GM18951 (cell line): Measurements from ENCODE around the gene DOK6.
"Not testable (repeated sequence)": the region's sequence is repeated elsewhere in the genome, so short reads cannot be mapped to it uniquely, and the experiment has no call there.

Experiments
- POLR2A ChIP-seq: IDR thresholded peaks from 4 replicates; pipeline ENCODE4 v1.6.1; 2011; ENCODE audit warnings: mild to moderate bottlenecking; ENCODE audit not compliant: insufficient read length, insufficient read depth; ENCODE audit errors: extremely low read depth
- in situ Hi-C: fragments of 300-500 bp; cut with MboI; formaldehyde crosslinking; loops from one replicate; pipeline ENCODE4 v1.12.0; 2022; ENCODE audit warnings: low sequenced_read_pairs, mixed read lengths, inconsistent platforms; ENCODE audit not compliant: unreplicated experiment

Gene DOK6

DNA sequence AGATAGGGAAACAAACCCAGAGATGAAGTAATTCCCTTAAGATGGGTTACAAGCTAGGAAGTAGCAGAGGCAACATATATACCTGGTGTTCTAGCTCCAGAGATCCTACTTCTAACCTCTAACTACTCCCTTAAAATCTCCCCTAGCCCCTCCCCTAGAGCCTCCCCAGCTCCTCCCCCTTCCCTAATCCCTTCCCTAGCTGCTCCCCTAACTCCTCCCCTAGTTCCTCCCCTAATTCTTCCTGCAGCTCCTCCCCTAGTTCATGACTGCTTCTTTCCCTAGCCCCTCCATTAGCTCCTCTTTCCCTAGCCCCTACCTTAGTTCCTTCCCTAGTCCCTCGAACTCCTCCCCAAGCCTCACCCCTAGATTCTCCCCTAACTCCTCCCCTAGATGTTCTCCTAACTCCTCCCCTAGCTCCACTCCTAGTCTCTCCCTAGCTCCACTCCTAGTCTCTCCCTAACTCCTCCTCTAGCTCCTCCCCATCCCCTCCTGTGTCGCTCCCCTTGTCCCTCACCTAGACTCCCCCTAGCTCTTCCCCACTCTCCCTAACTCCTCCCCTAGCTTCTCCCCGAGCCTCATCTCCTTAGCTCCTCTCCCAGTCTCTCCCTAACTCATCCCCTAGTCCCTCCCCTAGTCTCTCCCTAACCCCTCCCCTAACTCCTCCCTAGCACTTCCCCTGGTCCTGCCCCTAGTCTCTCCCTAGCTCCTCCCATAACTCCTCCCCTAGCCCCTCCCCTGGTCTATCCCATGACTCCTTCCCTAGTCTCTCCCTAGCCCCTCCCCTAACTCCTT, 438.1 kb downstream of the DOK6 start:
- in situ Hi-C loops, result no loop called here
- no peak for TF ChIP-seq POLR2A

DNA sequence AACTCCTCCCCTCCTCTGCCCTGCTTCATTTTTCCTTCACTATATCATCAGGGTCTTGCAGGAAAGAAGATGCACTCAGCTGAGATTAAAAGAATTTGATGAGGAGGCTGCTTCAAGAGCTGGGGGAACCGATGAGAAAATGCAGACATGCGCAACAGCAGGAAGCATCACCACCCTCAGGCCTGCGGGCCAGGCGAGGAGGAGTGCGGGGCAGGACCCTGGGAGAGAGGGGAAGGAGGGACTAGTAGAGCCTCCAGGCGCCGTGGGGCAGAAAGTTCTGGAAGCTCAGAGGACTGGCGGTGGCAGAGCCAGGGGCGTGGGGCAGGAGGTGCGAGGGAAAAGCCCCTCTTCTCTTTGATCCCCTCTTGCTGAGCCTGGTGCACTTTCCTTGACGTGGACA, 438.8 kb downstream of the DOK6 start:
- in situ Hi-C loops, result no loop called here
- TF ChIP-seq POLR2A, result no peak

DNA sequence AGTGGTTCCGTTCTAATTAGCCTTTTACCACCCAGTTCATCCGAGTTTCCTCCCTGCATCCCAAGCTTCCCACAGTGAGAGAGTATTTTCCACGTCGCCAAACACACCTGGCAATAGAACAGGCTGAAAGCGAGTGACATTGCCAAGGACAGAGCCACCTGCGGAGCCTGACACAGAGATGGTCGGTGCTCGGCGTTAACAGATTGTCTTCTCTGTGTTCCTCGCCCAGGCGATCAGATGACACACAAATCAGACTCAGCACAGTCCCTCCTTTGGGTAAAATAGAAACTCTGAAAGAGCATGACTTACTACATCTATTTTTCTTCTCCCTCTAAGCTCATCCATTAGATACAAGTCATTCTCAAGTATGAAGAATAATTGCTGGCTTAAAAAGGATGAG, 439.3 kb downstream of the DOK6 start:
- in situ Hi-C loops, result no loop called here
- no peak for TF ChIP-seq POLR2A

DNA sequence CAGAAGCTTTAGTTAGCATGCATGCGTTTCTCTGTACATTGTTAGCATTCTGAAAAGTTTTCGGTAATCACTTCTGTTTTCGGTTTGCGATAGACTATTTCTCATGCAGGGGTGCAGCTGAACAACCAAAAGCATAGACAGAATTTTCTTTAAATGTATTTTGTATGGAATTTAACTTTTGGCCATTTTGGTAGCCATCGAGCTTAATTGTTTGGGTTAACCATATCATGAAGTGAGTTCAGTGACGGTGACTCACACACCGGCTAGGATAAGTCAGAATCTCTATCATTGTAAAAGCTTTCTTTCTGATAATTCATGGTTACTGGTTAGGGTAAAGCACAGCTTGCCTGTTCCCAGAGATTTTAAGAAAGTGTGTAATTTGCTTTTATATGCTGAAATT, 439.8 kb downstream of the DOK6 start:
- TF ChIP-seq POLR2A, result no peak
- in situ Hi-C loops, result no loop called here

GRCh38 chr18:69841117-69841516, 440.4 kb downstream of the DOK6 start:
- TF ChIP-seq POLR2A, result no peak
- in situ Hi-C loops, result no loop called here

DNA sequence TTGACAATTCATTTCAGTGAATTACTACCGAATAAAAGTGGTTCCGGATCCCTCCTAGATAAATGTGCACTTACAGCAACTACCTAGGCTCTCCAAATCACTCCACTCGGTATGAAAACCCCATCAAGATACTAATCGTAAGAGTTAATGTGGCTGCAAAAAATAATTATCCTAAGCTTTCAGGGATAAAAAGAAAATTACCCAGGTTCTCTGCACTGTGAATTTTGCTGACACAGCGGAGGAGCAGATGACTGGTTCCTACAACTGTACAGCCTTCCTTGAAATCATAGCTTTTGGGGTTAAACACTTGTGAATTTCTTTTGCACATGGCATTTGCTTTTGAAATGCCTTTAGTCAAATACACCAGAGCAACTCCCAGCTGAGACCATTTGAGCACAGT, 442.3 kb downstream of the DOK6 start:
- in situ Hi-C loops, result no loop called here
- TF ChIP-seq POLR2A, result no peak

- in situ Hi-C loops, result no loop called here
Measured at GRCh38 chr18:69844656-69845055, 444.0 kb downstream of the DOK6 start.

DNA sequence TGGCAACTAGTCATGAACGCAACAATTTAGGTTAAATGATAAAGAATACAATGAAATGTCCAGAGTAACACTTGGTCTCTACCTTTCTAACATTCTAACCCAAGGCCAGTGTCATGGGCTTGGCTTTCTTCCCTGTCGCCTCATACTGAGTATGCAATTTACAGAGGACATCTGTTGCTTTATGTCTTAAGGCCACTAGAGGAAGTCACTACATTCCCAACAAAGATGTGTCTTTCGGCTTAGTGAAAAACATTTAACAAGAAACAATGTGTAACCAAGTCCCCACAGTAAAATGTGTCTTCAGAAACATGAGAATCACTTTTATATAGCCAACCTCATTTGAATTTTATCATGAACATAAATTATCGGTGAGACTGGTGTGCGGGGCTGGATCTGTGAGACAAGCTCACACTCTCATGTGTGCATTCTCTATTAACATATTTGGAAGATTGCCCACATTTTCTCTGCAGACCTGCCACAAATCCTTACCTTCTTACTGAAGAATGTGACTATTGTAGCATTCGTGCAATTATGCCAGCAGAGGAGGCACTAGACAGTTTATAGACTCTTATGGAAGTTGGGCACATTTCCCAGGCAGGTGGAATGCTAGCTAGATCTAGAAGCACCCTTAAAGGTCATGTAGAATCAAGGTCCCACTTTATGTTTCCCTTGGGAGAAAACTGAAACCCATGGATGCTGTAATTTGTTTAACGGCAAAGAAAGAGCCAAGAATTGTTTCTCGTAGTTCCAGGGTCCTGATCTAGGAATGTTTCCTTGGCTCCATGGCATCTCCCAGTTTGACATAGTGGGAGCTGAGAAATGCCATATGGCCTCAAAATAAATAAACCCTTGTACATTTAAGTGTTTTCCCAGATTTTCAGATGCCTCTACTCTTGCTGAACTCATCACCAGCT, 445.2 kb downstream of the DOK6 start:
- in situ Hi-C loops, result no loop called here
- TF ChIP-seq POLR2A, result no peak

More at GRCh38 chr18:69844656-69845055, 444.0 kb downstream of the DOK6 start:
- TF ChIP-seq POLR2A, result no peak

- no peak for TF ChIP-seq POLR2A
- in situ Hi-C loops, result no loop called here
Measured at GRCh38 chr18:69853051-69853450, 452.4 kb downstream of the DOK6 start.

GRCh38 chr18:69854455-69854854, 453.8 kb downstream of the DOK6 start:
- no peak for TF ChIP-seq POLR2A

DNA sequence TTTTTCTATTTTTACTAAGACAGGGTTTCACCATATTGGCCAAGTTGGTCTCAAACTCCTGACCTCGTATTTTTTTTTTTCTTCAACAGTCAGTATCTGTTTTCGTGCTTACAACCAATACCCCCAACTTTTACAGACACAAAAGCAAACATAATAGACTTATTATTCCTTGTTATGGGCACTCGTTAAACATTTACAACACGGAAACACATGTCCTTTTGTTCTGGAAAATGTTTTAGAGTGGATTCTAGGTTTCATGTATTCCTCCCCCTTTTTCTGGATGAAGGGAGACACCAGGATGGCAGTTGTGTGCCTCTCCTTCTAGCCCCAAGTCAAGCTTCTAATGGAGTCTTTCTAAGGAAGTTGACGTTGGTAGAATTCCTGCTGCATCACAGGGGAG, 458.2 kb downstream of the DOK6 start:
- in situ Hi-C loops, result no loop called here
- TF ChIP-seq POLR2A, result no peak

More at GRCh38 chr18:69854455-69854854, 453.8 kb downstream of the DOK6 start:
- in situ Hi-C loops, result no loop called here

GRCh38 chr18:69864802-69865201, 464.1 kb downstream of the DOK6 start:
- in situ Hi-C loops, result not testable (repeated sequence)

DNA sequence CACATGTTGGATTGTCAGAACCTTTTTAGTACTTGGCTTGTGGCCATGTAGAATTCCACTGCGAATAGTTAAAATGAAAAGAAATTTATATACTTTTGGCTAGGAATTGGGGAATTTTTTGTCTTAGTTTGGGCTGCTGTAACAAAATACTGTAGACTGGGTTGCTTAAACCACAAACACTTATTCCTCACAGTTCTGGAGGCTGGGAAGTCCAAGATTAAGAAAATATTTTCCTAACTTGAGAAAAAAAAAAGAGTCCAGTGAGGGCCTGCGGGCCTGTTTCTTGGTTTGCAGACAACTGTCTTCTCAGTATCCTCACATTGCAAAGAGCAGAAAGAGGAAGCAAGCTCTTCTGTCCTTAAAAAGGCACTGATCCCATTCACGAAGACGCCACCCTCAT, 465.1 kb downstream of the DOK6 start:
- in situ Hi-C loops, result no loop called here
- no peak for TF ChIP-seq POLR2A

DNA sequence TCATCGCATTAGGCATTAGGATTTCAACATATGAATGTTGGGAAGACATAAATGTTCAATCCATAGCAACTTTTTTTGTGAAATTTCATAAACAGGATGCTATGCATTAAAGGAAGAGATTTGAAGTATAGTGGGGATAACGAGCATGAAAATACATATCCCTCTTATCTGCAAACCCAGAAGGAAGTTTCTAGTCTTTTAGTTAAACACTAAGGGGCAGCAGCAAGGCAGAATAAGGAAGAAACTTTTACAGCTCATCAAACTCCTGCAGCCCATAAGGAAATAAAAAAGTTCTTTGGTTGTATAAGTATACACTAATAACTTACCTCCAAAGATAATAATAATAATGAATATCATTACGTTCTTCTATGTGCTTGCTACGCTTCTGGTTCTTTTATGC, 465.5 kb downstream of the DOK6 start:
- in situ Hi-C loops, result no loop called here
- TF ChIP-seq POLR2A, result no peak
